DOHH2 (cell line): Measurements from ENCODE around the gene BRINP1.

Source experiments
- H3F3A ChIP-seq: fragments of 200-600 bp; sonication (generic), shearing (Covaris generic); 2 replicates; pipeline ENCODE4 v1.6.0; 2016; ENCODE audit warnings: antibody characterized with exemption, mild to moderate bottlenecking; ENCODE audit not compliant: control insufficient read depth, insufficient read depth
- H3K27ac ChIP-seq: fragments of 200-600 bp; sonication (generic); 2 replicates; pipeline ENCODE4 v1.5.1; 2014; ENCODE audit warnings: low read depth, mild to moderate bottlenecking, low read length, moderate library complexity
- H3K27me3 ChIP-seq: fragments of 200-600 bp; sonication (generic); 2 replicates; pipeline ENCODE4 v1.6.1; 2014; ENCODE audit warnings: mild to moderate bottlenecking, low read length, mixed read lengths; ENCODE audit not compliant: control insufficient read depth
- H3K36me3 ChIP-seq: fragments of 200-600 bp; sonication (generic); 2 replicates; pipeline ENCODE4 v1.6.1; 2014; ENCODE audit warnings: mild to moderate bottlenecking, low read length, moderate library complexity, mixed read lengths; ENCODE audit not compliant: control insufficient read depth
- H3K4me1 ChIP-seq: fragments of 200-600 bp; sonication (generic); 2 replicates; pipeline ENCODE4 v1.6.1; 2014; ENCODE audit warnings: mild to moderate bottlenecking, low read length, mixed read lengths; ENCODE audit not compliant: control insufficient read depth
- H3K4me2 ChIP-seq: fragments of 200-600 bp; sonication (generic); 2 replicates; pipeline ENCODE4 v1.6.0; 2014; ENCODE audit warnings: mild to moderate bottlenecking, low read length, moderate library complexity
- H3K4me3 ChIP-seq: fragments of 200-600 bp; sonication (generic); 2 replicates; pipeline ENCODE4 v1.5.1; 2014; ENCODE audit warnings: mild to moderate bottlenecking, low read length, mixed read lengths
- H3K79me2 ChIP-seq: fragments of 200-600 bp; sonication (generic); 2 replicates; pipeline ENCODE4 v1.6.1; 2014; ENCODE audit warnings: mild to moderate bottlenecking, low read length, mixed read lengths; ENCODE audit not compliant: control insufficient read depth
- H3K9me2 ChIP-seq: fragments of 200-600 bp; sonication (generic); replicated peaks from 2 replicates; pipeline ENCODE4 v1.6.1; 2014; ENCODE audit warnings: mild to moderate bottlenecking, low read length, mixed read lengths; ENCODE audit not compliant: control insufficient read depth
- H3K9me3 ChIP-seq: fragments of 200-600 bp; sonication (generic); 2 replicates; pipeline ENCODE4 v1.6.1; 2014; ENCODE audit warnings: antibody characterized with exemption, low read length, mixed read lengths; ENCODE audit not compliant: control insufficient read depth, insufficient read depth
- H4K20me1 ChIP-seq: fragments of 200-600 bp; sonication (generic); 2 replicates; pipeline ENCODE4 v1.6.0; 2014; ENCODE audit warnings: low read depth, mild to moderate bottlenecking, antibody characterized with exemption, low read length, moderate library complexity; ENCODE audit not compliant: control insufficient read depth, insufficient read depth
- CTCF ChIP-seq: fragments of 200-600 bp; sonication (generic); IDR thresholded peaks from one replicate; pipeline ENCODE4 v1.5.1; 2014; ENCODE audit warnings: antibody characterized with exemption, mild to moderate bottlenecking, low read depth, low read length; ENCODE audit not compliant: poor library complexity, severe bottlenecking
- EZH2phosphoT487 ChIP-seq: fragments of 200-600 bp; sonication (generic); IDR thresholded peaks from 2 replicates; pipeline ENCODE4 v1.6.1; 2017; ENCODE audit warnings: borderline replicate concordance, mild to moderate bottlenecking, antibody characterized with exemption, low read length, moderate library complexity, mixed read lengths

The BRINP1 gene

GRCh38 chr9:119391878-119392277 is 22.6 kb upstream of the BRINP1 start:
- Histone ChIP-seq H3F3A (no peaks in the 10 kb centered on the region), H3K27me3 (no peaks in the 10 kb centered on the region), H3K4me3 (no peak overlapping the region), H3K9me3 (no peaks in the 10 kb centered on the region), H3K79me2 (no peaks in the 10 kb centered on the region), H4K20me1 (no peaks in the 10 kb centered on the region), H3K27ac (no peak overlapping the region), H3K36me3 (no peaks in the 10 kb centered on the region), H3K9me2 (no peaks in the 10 kb centered on the region), H3K4me1 (no peaks in the 10 kb centered on the region), H3K4me2 (no peak overlapping the region)
- TF ChIP-seq CTCF (no peak), EZH2phosphoT487 (no peak)

- H3K36me3 ChIP-seq = no peaks in the 10 kb centered on the region
- no peak overlapping the region for H3K4me3 ChIP-seq
- H3K9me3 ChIP-seq = no peaks in the 10 kb centered on the region
- no peaks in the 10 kb centered on the region for H3K4me1 ChIP-seq
- H3K4me2 ChIP-seq = no peak overlapping the region
- no peak overlapping the region for H3K27ac ChIP-seq
- 0 out of 2 replicates have a peak, but pooled peaks cover 3% of the 10 kb centered on the region for H3K27me3 ChIP-seq
- TF ChIP-seq CTCF = peak; percentile 63
- TF ChIP-seq EZH2phosphoT487 = no peak
- no peaks in the 10 kb centered on the region for H3K79me2 ChIP-seq
- no peaks in the 10 kb centered on the region for H3K9me2 ChIP-seq
- no peaks in the 10 kb centered on the region for H3F3A ChIP-seq
- H4K20me1 ChIP-seq = no peaks in the 10 kb centered on the region
Measured at GRCh38 chr9:119375892-119376291, 6.7 kb upstream of the BRINP1 start.

- H3K27me3 ChIP-seq = 0 out of 2 replicates have a peak, but pooled peaks cover 3% of the 10 kb centered on the region
- no peaks in the 10 kb centered on the region for H3K9me3 ChIP-seq
- H4K20me1 ChIP-seq = no peaks in the 10 kb centered on the region
- no peaks in the 10 kb centered on the region for H3F3A ChIP-seq
- H3K36me3 ChIP-seq = no peaks in the 10 kb centered on the region
- TF ChIP-seq CTCF (no peak), EZH2phosphoT487 (no peak)
- no peak overlapping the region for H3K4me3 ChIP-seq
- H3K79me2 ChIP-seq = no peaks in the 10 kb centered on the region
- H3K4me2 ChIP-seq = no peak overlapping the region
- H3K4me1 ChIP-seq = no peaks in the 10 kb centered on the region
- H3K9me2 ChIP-seq = no peaks in the 10 kb centered on the region
- no peak overlapping the region for H3K27ac ChIP-seq
Measured at GRCh38 chr9:119372951-119373350, 3.7 kb upstream of the BRINP1 start.

GRCh38 chr9:119370816-119371215 is 1.6 kb upstream of the BRINP1 start:
- Histone ChIP-seq H3K9me3 (no peaks in the 10 kb centered on the region), H3K9me2 (no peaks in the 10 kb centered on the region), H3K4me3 (no peak overlapping the region), H3K27me3 (no peaks in the 10 kb centered on the region), H3F3A (no peaks in the 10 kb centered on the region), H4K20me1 (no peaks in the 10 kb centered on the region), H3K36me3 (no peaks in the 10 kb centered on the region), H3K4me1 (no peaks in the 10 kb centered on the region), H3K79me2 (no peaks in the 10 kb centered on the region), H3K27ac (no peak overlapping the region), H3K4me2 (no peak overlapping the region)
- no peak for TF ChIP-seq EZH2phosphoT487
- no peak for TF ChIP-seq CTCF
